ENCODE measurements around the gene ECPAS. TPM values are rescaled to one million over a fixed set of nuclear protein-coding genes. Genes with fewer than 3 reads are reported as not detected.

The ECPAS gene
- total RNA-seq, 1 donor from 2014 or later: 162 TPM

GRCh38 chr9:111320631-111321030 lies 163.6 kb downstream of the ECPAS start:
- no peak overlapping the region for H3K9ac ChIP-seq (ENCODE audit: low read depth in 1 of 3, low read length in 3 of 3)
- no peaks in the 10 kb centered on the region for H3K36me3 ChIP-seq (ENCODE audit: control insufficient read depth in 3 of 3, insufficient read depth in 3 of 3, low read length in 3 of 3)
- H3K4me3 ChIP-seq (ENCODE audit: low read length in 3 of 3): no peak overlapping the region
- H3K27me3 ChIP-seq (ENCODE audit: control insufficient read depth in 3 of 3, insufficient read depth in 3 of 3, low read length in 3 of 3): no peaks in the 10 kb centered on the region
- H3K4me1 ChIP-seq (ENCODE audit: control insufficient read depth in 3 of 3, insufficient read depth in 3 of 3, low read length in 3 of 3): no peaks in the 10 kb centered on the region
- H3K27ac ChIP-seq (ENCODE audit: low read depth, low read length): no peak overlapping the region
- peaks cover 0 to 4% (median 3%) of the 10 kb centered on the region in 3 donors for H3K9me3 ChIP-seq (ENCODE audit: control insufficient read depth in 3 of 3, low read length in 3 of 3)

- Histone ChIP-seq H3K4me1 (ENCODE audit: control insufficient read depth in 3 of 3, insufficient read depth in 3 of 3, low read length in 3 of 3) (no peaks in the 10 kb centered on the region), H3K9me3 (ENCODE audit: control insufficient read depth in 3 of 3, low read length in 3 of 3) (peaks cover 0 to 4% (median 3%) of the 10 kb centered on the region in 3 donors), H3K36me3 (ENCODE audit: control insufficient read depth in 3 of 3, insufficient read depth in 3 of 3, low read length in 3 of 3) (no peaks in the 10 kb centered on the region), H3K4me3 (ENCODE audit: low read length in 3 of 3) (no peak overlapping the region), H3K9ac (ENCODE audit: low read depth in 1 of 3, low read length in 3 of 3) (no peak overlapping the region), H3K27ac (ENCODE audit: low read depth, low read length) (no peak overlapping the region), H3K27me3 (ENCODE audit: control insufficient read depth in 3 of 3, insufficient read depth in 3 of 3, low read length in 3 of 3) (no peaks in the 10 kb centered on the region)
Observed at GRCh38 chr9:111316796-111317195, 167.4 kb downstream of the ECPAS start.

Small RNA genes within 50 kb of the gene (small RNA-seq; reads per million reads assigned to genes)
- gene RNA5SP294: not detected

Other genes with a start within 250 kb of the ECPAS start
- not detected for gene OR2K2, start 154.2 kb downstream of the ECPAS start, total RNA-seq
- gene ZNF483, start 40.8 kb upstream of the ECPAS start, total RNA-seq: 8.9 TPM
- 53.2 TPM for gene PTGR1, start 115.3 kb upstream of the ECPAS start, total RNA-seq
- 2.1 TPM for gene DNAJC25, start 147.0 kb upstream of the ECPAS start, total RNA-seq
- 20.9 TPM for gene GNG10, start 177.2 kb upstream of the ECPAS start, total RNA-seq